PFSK-1 (cell line): Measurements from ENCODE around the gene STK10.

ENCODE experiments used
- FOXP2 ChIP-seq: optimal IDR thresholded peaks from 2 replicates; pipeline ENCODE3; 2011; ENCODE audit warnings: borderline replicate concordance, control low read depth, inconsistent platforms; ENCODE audit not compliant: insufficient read depth; ENCODE audit errors: extremely low read length, extremely low read depth
- POLR2AphosphoS5 ChIP-seq: IDR thresholded peaks from 2 replicates; pipeline ENCODE4 v1.6.1; 2012; ENCODE audit warnings: low read depth, mild to moderate bottlenecking, control low read depth, low read length, moderate library complexity
- REST ChIP-seq, 2 experiments: IDR thresholded peaks; 2 replicates each; pipeline versions ENCODE4 v1.6.1 to v1.8.0; 2011 to 2012; ENCODE audit warnings: low read depth in 2 of 2, low read length in 2 of 2, control low read depth in 1 of 2, inconsistent platforms in 1 of 2, mild to moderate bottlenecking in 1 of 2, moderate library complexity in 1 of 2; ENCODE audit not compliant: insufficient read depth in 1 of 2
- SIN3A ChIP-seq: IDR thresholded peaks from 2 replicates; pipeline ENCODE4 v1.6.1; 2012; ENCODE audit warnings: mild to moderate bottlenecking, low read length, moderate library complexity, borderline replicate concordance; ENCODE audit not compliant: insufficient read depth
- TAF1 ChIP-seq: IDR thresholded peaks from 2 replicates; pipeline ENCODE4 v1.6.1; 2012; ENCODE audit warnings: low read length, control low read depth, borderline replicate concordance; ENCODE audit not compliant: insufficient read depth

Gene STK10

DNA sequence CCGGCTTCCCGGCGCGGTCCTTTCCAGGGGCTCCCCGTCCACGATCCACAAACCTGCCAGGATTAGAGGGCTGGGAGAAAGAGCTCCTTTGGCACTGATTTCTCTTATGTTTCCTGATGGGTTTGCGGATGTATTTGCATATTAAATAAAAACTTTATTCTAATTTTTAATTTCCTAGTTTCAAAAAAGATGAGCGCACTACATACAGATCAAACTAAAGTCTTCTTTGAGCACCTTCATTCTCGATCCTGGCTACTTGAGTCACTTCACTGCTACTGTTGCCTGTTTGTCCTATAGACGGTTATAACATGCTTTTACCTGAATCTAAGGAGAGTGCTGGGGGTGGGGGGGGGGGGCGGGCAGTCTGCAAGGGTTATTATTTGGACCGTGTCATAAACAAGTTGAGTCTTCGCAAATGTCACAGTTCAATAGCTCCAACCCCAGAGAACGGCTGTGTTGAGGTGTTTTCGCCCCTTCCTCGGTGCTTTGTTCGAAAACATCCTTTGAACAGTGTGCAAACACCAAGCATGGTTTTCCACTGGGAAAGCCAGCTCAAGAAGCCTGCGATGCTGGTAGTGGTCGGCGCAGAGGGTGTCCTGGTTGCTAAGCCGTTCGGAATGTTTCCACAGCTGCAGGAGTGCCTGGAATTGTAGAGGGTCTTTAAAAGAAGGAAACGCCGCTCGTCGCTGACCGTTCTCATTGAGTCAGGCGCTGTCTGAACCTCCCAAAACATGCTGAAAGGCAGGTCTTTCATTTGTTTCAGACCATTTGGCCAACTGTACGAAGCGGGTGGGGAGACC, 1.1 kb upstream of the STK10 start:
- TF ChIP-seq REST (IDR thresholded peaks at IDR 0.05; ENCODE audit: insufficient read depth in 1 of 2, low read depth in 2 of 2, low read length in 2 of 2) (no peak), FOXP2 (no peak), SIN3A (no peak), TAF1 (no peak), POLR2AphosphoS5 (no peak)

DNA sequence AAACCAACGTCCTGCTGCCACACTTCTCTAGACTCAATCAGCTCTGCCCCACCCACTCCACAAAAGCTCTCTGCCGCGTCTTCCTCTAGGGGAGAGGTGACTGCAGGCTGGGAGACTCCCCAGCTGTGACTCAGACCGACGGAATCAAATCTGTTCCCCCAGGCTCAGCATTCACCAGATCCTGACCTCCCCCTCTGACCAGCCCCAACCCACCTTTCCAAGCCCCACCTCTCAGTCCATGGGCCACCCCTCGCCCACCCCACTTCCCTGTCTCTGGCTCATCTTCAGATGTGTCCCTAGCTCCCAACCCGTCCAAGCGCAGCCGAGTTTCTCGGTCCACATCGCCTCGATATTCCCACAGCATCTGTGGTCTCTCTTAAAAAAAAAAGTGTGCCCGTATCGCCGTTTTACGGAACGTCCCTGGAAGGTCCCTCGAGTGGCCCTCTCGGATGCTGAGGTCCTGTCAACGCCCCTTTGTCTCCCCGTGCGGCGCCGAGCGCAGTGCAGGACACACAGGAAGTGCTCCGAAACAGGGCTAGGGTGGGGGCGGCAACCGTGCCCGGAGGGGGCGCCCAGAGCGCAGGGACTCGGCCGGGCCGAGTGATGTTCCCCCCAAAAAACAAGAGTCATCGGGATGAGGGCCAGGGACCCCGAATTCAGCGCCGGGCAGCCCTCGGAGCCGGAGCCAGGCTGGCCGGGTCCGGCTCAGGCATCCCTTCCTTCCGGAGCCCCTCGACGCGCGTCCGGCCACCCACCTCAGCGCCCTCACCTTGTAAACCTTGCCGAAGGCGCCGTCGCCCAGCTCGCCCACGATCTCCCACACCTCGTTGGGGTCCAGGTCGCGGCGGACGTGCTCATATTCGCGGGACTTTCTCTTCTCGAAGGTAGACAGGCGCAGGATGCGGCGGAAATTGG, 649 bp downstream of the STK10 start:
- no peak for TF ChIP-seq FOXP2
- TF ChIP-seq SIN3A = peak; percentile 46; the same call in 1 of the 2 replicates

GRCh38 chr5:172186114-172186695, 1.8 kb downstream of the STK10 start:
- TF ChIP-seq REST (IDR thresholded peaks at IDR 0.05; ENCODE audit: insufficient read depth in 1 of 2, low read depth in 2 of 2, low read length in 2 of 2) (no peak), TAF1 (no peak), FOXP2 (no peak), POLR2AphosphoS5 (no peak), SIN3A (no peak)

DNA sequence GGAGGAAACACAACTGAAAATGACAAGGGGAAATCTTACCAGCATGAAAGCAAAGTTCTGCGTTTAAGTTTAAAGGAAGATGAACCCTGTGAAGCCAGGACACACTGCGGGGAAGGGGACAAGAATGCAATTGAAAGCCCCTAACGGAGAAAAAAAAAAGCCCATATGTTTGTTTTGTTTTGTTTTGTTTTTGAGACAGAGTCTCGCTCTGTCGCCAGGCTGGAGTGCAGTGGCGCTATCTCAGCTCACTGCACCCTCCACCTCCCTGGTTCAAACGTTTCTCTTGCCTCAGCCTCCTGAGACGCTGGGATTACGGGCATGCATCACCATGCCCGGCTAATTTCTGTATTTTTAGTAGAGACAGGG, 2.9 kb downstream of the STK10 start:
- TF ChIP-seq REST (IDR thresholded peaks at IDR 0.05; ENCODE audit: insufficient read depth in 1 of 2, low read depth in 2 of 2, low read length in 2 of 2) (no peak), POLR2AphosphoS5 (no peak), SIN3A (no peak), FOXP2 (no peak), TAF1 (no peak)

- TF ChIP-seq REST (IDR thresholded peaks at IDR 0.05; ENCODE audit: insufficient read depth in 1 of 2, low read depth in 2 of 2, low read length in 2 of 2) (no peak), FOXP2 (no peak), POLR2AphosphoS5 (no peak), SIN3A (no peak), TAF1 (no peak)
Measured at GRCh38 chr5:172183881-172184280, 4.1 kb downstream of the STK10 start.
